Glutamatergic neuron (in vitro differentiated cells): ENCODE results near the gene CACNG4. TPM values are rescaled to one million over a fixed set of nuclear protein-coding genes. Genes with fewer than 3 reads are reported as not detected.
A peak's percentile ranks its signal among the peaks of the same experiment; 100 is the strongest.

Source experiments
- DNase-seq: peaks from one replicate; pipeline ENCODE4 v3.0.0; 2022
- H3K27ac Mint-ChIP-seq: one replicate; pipeline ENCODE4 v1.8.0; 2020; ENCODE audit warnings: mild to moderate bottlenecking, mixed read lengths, inconsistent platforms; ENCODE audit not compliant: unreplicated experiment
- H3K27me3 Mint-ChIP-seq: one replicate; pipeline ENCODE4 v1.8.0; 2020; ENCODE audit warnings: mild to moderate bottlenecking, moderate library complexity, mixed read lengths, inconsistent platforms; ENCODE audit not compliant: unreplicated experiment
- H3K36me3 Mint-ChIP-seq: one replicate; pipeline ENCODE4 v1.8.0; 2020; ENCODE audit warnings: mild to moderate bottlenecking, mixed read lengths, inconsistent platforms; ENCODE audit not compliant: unreplicated experiment
- H3K4me1 Mint-ChIP-seq: one replicate; pipeline ENCODE4 v1.8.0; 2020; ENCODE audit warnings: mild to moderate bottlenecking, low read depth, mixed read lengths, inconsistent platforms; ENCODE audit not compliant: unreplicated experiment
- H3K4me3 Mint-ChIP-seq: one replicate; pipeline ENCODE4 v1.8.0; 2020; ENCODE audit warnings: mild to moderate bottlenecking, mixed read lengths, inconsistent platforms; ENCODE audit not compliant: unreplicated experiment
- H3K9me3 Mint-ChIP-seq: one replicate; pipeline ENCODE4 v1.8.0; 2020; ENCODE audit warnings: mild to moderate bottlenecking, moderate library complexity, mixed read lengths, inconsistent platforms; ENCODE audit not compliant: unreplicated experiment
- total RNA-seq: library from RNA; stranded (reverse); fragmentation: NEBNext Ultra II Directional; extraction: Animal tissue kit (Norgen Biotek cat#: 25700); gene quantifications from one replicate; pipeline ENCODE4 v1.2.1, GENCODE V29; 2021; ENCODE audit not compliant: unreplicated experiment
- TF ChIP-seq, protein P1 (sequence below): fragments of 200-600 bp; sonication (generic); IDR thresholded peaks from one replicate; pipeline ENCODE4 v1.5.0; 2021; ENCODE audit not compliant: partially characterized antibody, unreplicated experiment

Gene CACNG4
- total RNA-seq, 1 donor from 2014 or later = 105 TPM

- no peak overlapping the region for H3K4me3 Mint-ChIP-seq
Measured at GRCh38 chr17:66950886-66951604, 13.5 kb upstream of the CACNG4 start.

DNA sequence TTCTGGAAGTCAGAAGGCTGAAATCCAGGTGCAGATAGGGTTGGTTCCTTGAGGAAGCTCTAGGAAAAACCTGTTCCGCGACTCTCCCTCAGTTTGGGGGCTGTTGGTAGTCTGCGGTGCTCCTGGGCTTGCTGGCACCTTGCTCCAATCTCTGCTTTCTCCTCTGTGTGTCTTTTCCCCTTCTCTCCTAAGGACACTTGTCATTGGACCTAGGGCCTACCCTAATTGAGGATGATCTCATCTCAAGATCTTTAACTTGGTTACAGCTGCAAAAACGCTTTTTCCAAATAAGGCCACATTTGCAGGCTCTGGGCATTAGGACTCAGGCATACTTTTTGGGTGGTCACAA is 12.9 kb upstream of the CACNG4 start:
- peaks cover 7% of the 10 kb centered on the region for H3K4me1 Mint-ChIP-seq
- peaks cover 15% of the 10 kb centered on the region for H3K9me3 Mint-ChIP-seq
- H3K27ac Mint-ChIP-seq = peak overlapping the region; percentile 8
- TF ChIP-seq, protein P1, sequence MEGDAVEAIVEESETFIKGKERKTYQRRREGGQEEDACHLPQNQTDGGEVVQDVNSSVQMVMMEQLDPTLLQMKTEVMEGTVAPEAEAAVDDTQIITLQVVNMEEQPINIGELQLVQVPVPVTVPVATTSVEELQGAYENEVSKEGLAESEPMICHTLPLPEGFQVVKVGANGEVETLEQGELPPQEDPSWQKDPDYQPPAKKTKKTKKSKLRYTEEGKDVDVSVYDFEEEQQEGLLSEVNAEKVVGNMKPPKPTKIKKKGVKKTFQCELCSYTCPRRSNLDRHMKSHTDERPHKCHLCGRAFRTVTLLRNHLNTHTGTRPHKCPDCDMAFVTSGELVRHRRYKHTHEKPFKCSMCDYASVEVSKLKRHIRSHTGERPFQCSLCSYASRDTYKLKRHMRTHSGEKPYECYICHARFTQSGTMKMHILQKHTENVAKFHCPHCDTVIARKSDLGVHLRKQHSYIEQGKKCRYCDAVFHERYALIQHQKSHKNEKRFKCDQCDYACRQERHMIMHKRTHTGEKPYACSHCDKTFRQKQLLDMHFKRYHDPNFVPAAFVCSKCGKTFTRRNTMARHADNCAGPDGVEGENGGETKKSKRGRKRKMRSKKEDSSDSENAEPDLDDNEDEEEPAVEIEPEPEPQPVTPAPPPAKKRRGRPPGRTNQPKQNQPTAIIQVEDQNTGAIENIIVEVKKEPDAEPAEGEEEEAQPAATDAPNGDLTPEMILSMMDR = no peak
- H3K36me3 Mint-ChIP-seq = peaks cover 24% of the 10 kb centered on the region
- H3K27me3 Mint-ChIP-seq = peaks cover 10% of the 10 kb centered on the region
- no peak for DNase-seq
- H3K4me3 Mint-ChIP-seq = no peak overlapping the region

More at GRCh38 chr17:66950886-66951604, 13.5 kb upstream of the CACNG4 start:
- peaks cover 17% of the 10 kb centered on the region for H3K9me3 Mint-ChIP-seq
- no peak for DNase-seq
- H3K27me3 Mint-ChIP-seq = peaks cover 10% of the 10 kb centered on the region
- peaks cover 7% of the 10 kb centered on the region for H3K4me1 Mint-ChIP-seq
- peaks cover 24% of the 10 kb centered on the region for H3K36me3 Mint-ChIP-seq
- H3K27ac Mint-ChIP-seq = no peak overlapping the region
- TF ChIP-seq, protein P1 = no peak

DNA sequence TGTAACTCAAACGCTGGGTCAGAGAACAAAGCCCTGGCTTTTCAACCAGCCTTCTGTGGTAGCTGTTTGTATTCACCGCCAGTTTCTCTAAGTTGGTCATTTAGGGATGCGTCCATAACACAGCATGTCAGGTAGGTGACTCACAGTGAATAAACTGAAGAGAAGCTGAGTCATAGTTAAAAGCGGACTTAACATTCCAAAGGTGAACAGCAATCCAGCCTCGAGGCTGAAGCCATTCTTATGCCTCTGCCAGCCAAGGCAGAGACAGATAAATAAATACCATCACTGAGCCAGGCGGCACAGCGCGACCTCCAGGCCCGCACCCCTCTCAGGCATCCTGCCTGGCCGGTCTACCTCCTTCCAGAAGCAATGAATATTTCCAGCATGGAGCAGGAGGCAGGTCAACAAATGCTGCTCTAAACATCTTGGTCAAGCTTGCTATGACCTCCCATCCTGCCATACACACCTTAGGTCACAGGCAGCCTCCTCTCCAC is 12.4 kb upstream of the CACNG4 start:
- Mint-ChIP-seq H3K27me3 (peaks cover 10% of the 10 kb centered on the region), H3K27ac (no peak overlapping the region), H3K9me3 (peaks cover 15% of the 10 kb centered on the region), H3K4me1 (peaks cover 7% of the 10 kb centered on the region), H3K4me3 (no peak overlapping the region), H3K36me3 (peaks cover 24% of the 10 kb centered on the region)
- TF ChIP-seq, protein P1 = no peak
- DNase-seq = no peak

DNA sequence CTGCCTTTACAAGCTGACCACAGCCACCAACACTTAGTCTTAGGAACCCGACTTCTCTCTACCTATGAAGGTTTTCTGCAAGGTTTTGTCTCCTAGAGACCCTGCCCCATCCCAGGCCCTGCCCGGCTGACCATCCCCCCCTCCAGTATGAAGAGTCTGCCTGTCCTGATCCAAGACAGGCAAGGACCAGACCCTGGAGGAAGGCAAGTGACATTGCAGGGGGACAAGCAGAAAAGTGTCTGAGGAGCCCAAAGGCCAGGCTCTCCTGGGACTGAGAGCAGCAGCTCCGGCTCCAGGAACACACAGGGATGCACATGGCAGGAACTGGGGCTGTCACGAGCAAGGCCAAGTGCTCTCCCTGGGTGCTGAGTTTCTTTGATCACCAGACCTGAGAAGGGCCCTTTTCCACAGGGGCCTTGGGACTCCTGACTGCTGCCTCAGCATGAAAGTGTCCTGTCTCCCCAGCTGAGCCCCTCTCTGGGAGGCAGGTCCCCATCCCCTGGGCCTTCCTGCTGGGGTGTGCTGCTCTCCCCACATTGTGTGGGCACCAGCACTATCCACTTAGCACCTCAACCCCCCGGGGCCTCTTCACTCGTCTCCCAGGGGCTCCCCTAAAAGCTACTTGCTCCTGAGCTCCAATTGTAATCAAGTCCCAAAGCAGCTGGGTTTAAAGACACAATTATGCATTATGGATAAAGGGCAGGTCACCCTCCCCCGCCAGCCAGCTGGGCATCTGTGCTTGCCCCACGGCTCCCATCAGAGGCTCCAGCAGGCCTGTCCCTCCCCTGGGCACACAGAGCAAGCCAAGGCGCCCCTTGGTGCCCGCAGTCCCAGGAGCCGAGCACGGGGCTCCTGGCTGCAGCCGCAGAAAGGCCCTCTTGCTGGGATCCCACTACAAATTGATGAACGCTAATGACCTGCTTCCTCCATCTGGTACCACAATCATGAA is 11.6 kb upstream of the CACNG4 start:
- peak overlapping the region; percentile 19 for H3K27ac Mint-ChIP-seq
- H3K9me3 Mint-ChIP-seq = peaks cover 15% of the 10 kb centered on the region
- H3K27me3 Mint-ChIP-seq = peaks cover 10% of the 10 kb centered on the region
- peak; percentile 46 for DNase-seq
- TF ChIP-seq, protein P1 = no peak
- peaks cover 7% of the 10 kb centered on the region for H3K4me1 Mint-ChIP-seq
- peaks cover 24% of the 10 kb centered on the region for H3K36me3 Mint-ChIP-seq
- H3K4me3 Mint-ChIP-seq = peak overlapping the region; percentile 53
